Right lobe of liver (tissue), 4 donors: ENCODE results near the gene SLC35D1.
A peak's percentile ranks its signal among the peaks of the same experiment; 100 is the strongest.

Source experiments
- CTCF ChIP-seq, 4 donors: fragments of 200-600 bp in 3 of 4; fragments of 450-650 bp in 1 of 4; IDR thresholded peaks; one replicate each; pipeline versions ENCODE4 v1.5.1 to v1.8.0; 2016 to 2022; ENCODE audit warnings: antibody characterized with exemption in 4 of 4, mild to moderate bottlenecking in 2 of 4
- POLR2A ChIP-seq: fragments of 450-650 bp; IDR thresholded peaks from one replicate; pipeline ENCODE4 v1.6.1; 2017; ENCODE audit warnings: antibody characterized with exemption, mild to moderate bottlenecking
- donor health status: DM: no; HTN: no; CAD: no.
- donor health status: DM: no; HTN: no; CAD: no.
- donor health status: DM: no; HTN: yes; CAD: no.

DNA sequence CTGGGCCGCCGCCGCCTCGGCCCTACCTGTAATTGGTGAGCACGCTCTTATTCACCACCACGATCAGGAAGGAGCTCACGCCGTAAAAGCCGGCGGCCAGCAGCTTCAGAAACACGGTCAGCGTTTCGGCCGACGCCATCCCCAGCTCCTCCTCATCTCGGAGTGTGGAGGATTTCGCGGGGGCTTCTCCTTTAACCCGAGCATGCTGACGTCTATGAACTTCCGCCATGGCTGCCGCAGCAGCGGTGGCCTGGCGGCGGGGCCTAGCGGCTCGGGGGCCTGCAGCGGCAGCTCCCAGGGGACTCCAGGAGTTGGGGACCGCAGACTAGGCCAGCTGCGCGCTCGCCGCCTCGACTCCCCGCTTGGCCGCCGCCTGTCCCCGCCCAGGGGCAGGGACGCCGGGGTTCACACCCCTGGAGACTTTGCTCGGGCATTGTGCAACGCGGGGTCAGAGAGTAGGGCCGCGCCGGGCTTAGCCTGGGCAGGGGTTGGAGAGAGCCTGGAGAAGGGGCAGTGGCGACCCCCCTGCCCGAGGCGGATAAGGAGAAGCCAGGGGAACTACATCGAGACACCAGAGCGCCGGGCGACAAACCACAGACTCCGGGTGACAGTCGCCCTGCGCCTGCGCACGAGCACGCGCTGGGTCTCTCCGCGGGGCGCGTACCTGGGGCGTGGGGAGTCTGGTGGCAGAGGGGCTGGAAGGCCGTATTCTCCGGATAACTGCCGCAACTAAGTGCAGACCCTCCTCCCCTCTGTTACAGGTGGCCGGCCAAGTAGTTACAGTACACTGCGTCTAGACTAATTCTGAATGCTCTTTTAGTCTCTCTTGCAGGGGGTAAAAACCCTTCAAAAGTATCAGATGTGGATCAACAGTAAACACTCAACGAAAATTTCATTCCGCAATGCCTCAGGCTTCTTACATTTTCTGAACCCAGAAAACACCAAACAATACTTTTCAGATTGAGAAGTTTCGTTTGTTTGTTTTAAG lies at the start of gene SLC35D1:
- TF ChIP-seq CTCF (IDR thresholded peaks at IDR 0.05): no peak
- TF ChIP-seq POLR2A: peak; percentile 86
